ENCODE results near the gene ARL5C. TPM values are rescaled to one million over a fixed set of nuclear protein-coding genes. Genes with fewer than 3 reads are reported as not detected.

ARL5C gene
- total RNA-seq, 4 donors from 2014 or later: not detected

GRCh38 chr17:39198186-39198566, 32.2 kb upstream of the ARL5C start:
- ATAC-seq (ENCODE audit: low FRiP score): no peak
- no peak for DNase-seq (ENCODE audit: low spot score)
- no peak for TF ChIP-seq CTCF (IDR thresholded peaks at IDR 0.05)

GRCh38 chr17:39197380-39198185, 31.6 kb upstream of the ARL5C start, which contains the start of gene CACNB1:
Gene CACNB1 (minus strand): TSS chr17:39197669. CDS start chr17:39197495, 174 bp downstream.
- no peak for TF ChIP-seq CTCF (IDR thresholded peaks at IDR 0.05)
- ATAC-seq (ENCODE audit: low FRiP score) (peak; percentile 55), DNase-seq (ENCODE audit: low spot score) (peak; percentile 44)

- no peak for TF ChIP-seq CTCF (IDR thresholded peaks at IDR 0.05)
- ATAC-seq (ENCODE audit: low FRiP score) (no peak), DNase-seq (ENCODE audit: low spot score) (no peak)
These were observed 30.9 kb upstream of the ARL5C start for GRCh38 chr17:39196808-39197291.

GRCh38 chr17:39196241-39196807, 30.4 kb upstream of the ARL5C start:
- no peak for ATAC-seq (ENCODE audit: low FRiP score)
- TF ChIP-seq CTCF (IDR thresholded peaks at IDR 0.05): no peak
- no peak for DNase-seq (ENCODE audit: low spot score)

GRCh38 chr17:39195568-39196160, 29.7 kb upstream of the ARL5C start:
- TF ChIP-seq CTCF (IDR thresholded peaks at IDR 0.05): no peak
- no peak for DNase-seq (ENCODE audit: low spot score)
- ATAC-seq (ENCODE audit: low FRiP score): no peak

- DNase-seq (ENCODE audit: low spot score) (no peak), ATAC-seq (ENCODE audit: low FRiP score) (no peak)
- no peak for TF ChIP-seq CTCF (IDR thresholded peaks at IDR 0.05)
These were observed 29.1 kb upstream of the ARL5C start for GRCh38 chr17:39194985-39195524.

All from omental fat pad (tissue), 4 donors.